A549 (cell line): ENCODE data around the gene CNPY4. TPM values are rescaled to one million over a fixed set of nuclear protein-coding genes. Genes with fewer than 3 reads are reported as not detected.

Experiments used
- ATAC-seq, 2 experiments: fragments of 200-7000 bp in 1 of 2; fragments of >200 bp in 1 of 2; cut with Nextera tagmentation in 1 of 2; cut with Tn5 transposase in 1 of 2; 3 replicates each; pipeline versions ENCODE4 v1.8.0 to v1.9.1; 2018 to 2020; ENCODE audit warnings: mild to moderate bottlenecking in 1 of 2, moderate library complexity in 1 of 2
- CTCF ChIA-PET: fragments of 300-600 bp; sonication (Branson Sonifier 250); formaldehyde crosslinking; extraction: SDS; loops from one replicate; lab custom pipeline; 2021; ENCODE audit warnings: antibody characterized with exemption, inconsistent platforms; lab: Yijun Ruan, JAX
- POLR2A ChIA-PET: fragments of 350-600 bp; formaldehyde crosslinking; extraction: SDS; loops from one replicate; lab custom pipeline; 2021; ENCODE audit warnings: antibody characterized with exemption, inconsistent platforms; lab: Yijun Ruan, JAX
- DNase-seq, 2 experiments: peaks; one replicate each; pipeline versions ENCODE4 v3.0.0 to v3.0.0-alpha.2; 2011 to 2016; ENCODE audit warnings: low read depth in 1 of 2, low spot score in 1 of 2
- FAIRE-seq: peaks from 2 replicates; lab custom pipeline; 2011; peaks lifted over from hg19 to GRCh38; lab: Jason Lieb, UNC
- H3K27ac ChIP-seq, 2 experiments: fragments of >200 bp; sonication (Bioruptor Twin); formaldehyde crosslinking; 3 replicates each; pipeline ENCODE4 v1.5.1; 2016 to 2017
- H3K4me1 ChIP-seq: fragments of >200 bp; sonication (Bioruptor Twin); formaldehyde crosslinking; 3 replicates; pipeline ENCODE4 v1.6.1; 2016
- H3K4me2 ChIP-seq: fragments of >200 bp; sonication (Bioruptor Twin); formaldehyde crosslinking; 3 replicates; pipeline ENCODE4 v1.6.1; 2016
- H3K4me3 ChIP-seq: fragments of >200 bp; sonication (Bioruptor Twin); formaldehyde crosslinking; 3 replicates; pipeline ENCODE4 v1.5.1; 2016
- H3K9me3 ChIP-seq: fragments of >200 bp; sonication (Bioruptor Twin); formaldehyde crosslinking; 3 replicates; pipeline ENCODE4 v1.6.1; 2016
- CBX2 ChIP-seq: fragments of 200-600 bp; sonication (generic); IDR thresholded peaks from 2 replicates; pipeline ENCODE4 v1.6.1; 2016; ENCODE audit warnings: low read depth, mild to moderate bottlenecking, borderline replicate concordance
- CHD2 ChIP-seq: fragments of 150-350 bp; IDR thresholded peaks from 2 replicates; pipeline ENCODE4 v1.6.1; 2014; ENCODE audit warnings: low read length; ENCODE audit not compliant: partially characterized antibody
- CHD4 ChIP-seq: fragments of 200-600 bp; sonication (generic); IDR thresholded peaks from 2 replicates; pipeline ENCODE4 v1.6.1; 2016; ENCODE audit warnings: antibody characterized with exemption, mild to moderate bottlenecking, borderline replicate concordance
- CTCF ChIP-seq: fragments of >200 bp; sonication (Bioruptor Twin); formaldehyde crosslinking; IDR thresholded peaks from 3 replicates; pipeline ENCODE4 v1.5.1; 2016
- EP300 ChIP-seq, 2 experiments: fragments of >200 bp; sonication (Bioruptor Twin); formaldehyde crosslinking; IDR thresholded peaks; 2 replicates in 1 of 2; 3 replicates in 1 of 2; pipeline ENCODE4 v1.6.1; 2016 to 2017
- GATA3 ChIP-seq: IDR thresholded peaks from 2 replicates; pipeline ENCODE4 v1.6.1; 2012; ENCODE audit warnings: borderline replicate concordance
- HDAC2 ChIP-seq: fragments of 200-600 bp; sonication (generic); IDR thresholded peaks from 2 replicates; pipeline ENCODE4 v1.6.1; 2016
- HMGXB4 ChIP-seq: fragments of 250-450 bp; sonication (Bioruptor Pico); IDR thresholded peaks from 2 replicates; pipeline ENCODE4 v1.5.0; 2021; ENCODE audit warnings: mild to moderate bottlenecking, moderate library complexity, borderline replicate concordance
- HOXA7 ChIP-seq: fragments of 250-450 bp; sonication (Bioruptor Pico); IDR thresholded peaks from 2 replicates; pipeline ENCODE4 v1.5.0; 2020; ENCODE audit warnings: mild to moderate bottlenecking, moderate library complexity
- HOXB5 ChIP-seq: fragments of 250-450 bp; sonication (Bioruptor Pico); IDR thresholded peaks from 2 replicates; pipeline ENCODE4 v1.5.0; 2020; ENCODE audit warnings: mild to moderate bottlenecking, moderate library complexity
- MAFK ChIP-seq: fragments of 450-650 bp; IDR thresholded peaks from 2 replicates; pipeline ENCODE4 v1.6.1; 2014; ENCODE audit not compliant: partially characterized antibody
- POLR2A ChIP-seq: IDR thresholded peaks from 2 replicates; pipeline ENCODE4 v1.6.1; 2012; ENCODE audit warnings: mild to moderate bottlenecking, low read length
- POLR2AphosphoS2 ChIP-seq: conservative IDR thresholded peaks from 2 replicates; pipeline ENCODE4 v1.6.1; 2012; ENCODE audit warnings: low read length, improper control_type of control experiment, inconsistent platforms
- RARB ChIP-seq: fragments of 250-450 bp; sonication (Bioruptor Pico); IDR thresholded peaks from 2 replicates; pipeline ENCODE4 v1.8.0; 2021; ENCODE audit warnings: mild to moderate bottlenecking, moderate library complexity
- RCOR1 ChIP-seq: fragments of 150-350 bp; IDR thresholded peaks from 2 replicates; pipeline ENCODE4 v1.6.1; 2014; ENCODE audit warnings: antibody characterized with exemption, low read length, low read depth
- RNF2 ChIP-seq: fragments of 200-600 bp; sonication (generic); IDR thresholded peaks from 2 replicates; pipeline ENCODE4 v1.6.1; 2016; ENCODE audit warnings: low read depth, mild to moderate bottlenecking, antibody characterized with exemption, moderate library complexity, borderline replicate concordance
- SMC3 ChIP-seq: fragments of >200 bp; sonication (Bioruptor Twin); formaldehyde crosslinking; IDR thresholded peaks from 3 replicates; pipeline ENCODE4 v1.6.1; 2018; ENCODE audit warnings: inconsistent platforms
- TFCP2L1 ChIP-seq: fragments of 250-450 bp; sonication (Bioruptor Pico); IDR thresholded peaks from 2 replicates; pipeline ENCODE4 v1.5.0; 2021; ENCODE audit warnings: mild to moderate bottlenecking
- WGBS: methylation state at CpG from one replicate; pipeline ENCODE4 v1.1.6; 2017; ENCODE audit errors: missing lambda C conversion rate; 5-methylcytosine and 5-hydroxymethylcytosine counted together
- polyA plus RNA-seq, 4 experiments: library from polyadenylated mRNA; depleted of rRNA in 3 of 4; stranded (reverse); fragments of >200 nt; fragmentation: RNase III in 1 of 4; extraction: RNeasy Plus Mini Kit Qiagen cat#74134 plus additional on column Dnase treatment in 1 of 4; gene quantifications; 2 replicates in 3 of 4; 3 replicates in 1 of 4; pipeline ENCODE4 v1.2.3, GENCODE V29; 2011 to 2017
- TF ChIP-seq, protein P1 (sequence below): fragments of >200 bp; sonication (Bioruptor Twin); formaldehyde crosslinking; IDR thresholded peaks from 3 replicates; pipeline ENCODE4 v1.6.1; 2016
- TF ChIP-seq, protein P2 (sequence below): fragments of 150-350 bp; IDR thresholded peaks from 2 replicates; pipeline ENCODE4 v1.6.1; 2014; ENCODE audit warnings: low read depth, mild to moderate bottlenecking, low read length
- TF ChIP-seq, protein P3 (sequence below): IDR thresholded peaks from 2 replicates; pipeline ENCODE4 v1.6.1; 2012
- TF ChIP-seq, protein P4 (sequence below): IDR thresholded peaks from 2 replicates; pipeline ENCODE4 v1.6.1; 2012

The CNPY4 gene
- polyA plus RNA-seq, 2 of the 4 experiments (the other 2 are of a cell fraction), result 11.7 to 22.8 TPM

GRCh38 chr7:100093925-100094486 lies 25.4 kb upstream of the CNPY4 start:
- no peaks in the 10 kb centered on the region for H3K9me3 ChIP-seq
- no peak overlapping the region for H3K4me3 ChIP-seq
- peaks cover 12% of the 10 kb centered on the region for H3K4me1 ChIP-seq
- CTCF ChIA-PET, result no interaction called here
- FAIRE-seq, result no peak
- H3K27ac ChIP-seq, result no peak overlapping the region
- TF ChIP-seq, protein P1, sequence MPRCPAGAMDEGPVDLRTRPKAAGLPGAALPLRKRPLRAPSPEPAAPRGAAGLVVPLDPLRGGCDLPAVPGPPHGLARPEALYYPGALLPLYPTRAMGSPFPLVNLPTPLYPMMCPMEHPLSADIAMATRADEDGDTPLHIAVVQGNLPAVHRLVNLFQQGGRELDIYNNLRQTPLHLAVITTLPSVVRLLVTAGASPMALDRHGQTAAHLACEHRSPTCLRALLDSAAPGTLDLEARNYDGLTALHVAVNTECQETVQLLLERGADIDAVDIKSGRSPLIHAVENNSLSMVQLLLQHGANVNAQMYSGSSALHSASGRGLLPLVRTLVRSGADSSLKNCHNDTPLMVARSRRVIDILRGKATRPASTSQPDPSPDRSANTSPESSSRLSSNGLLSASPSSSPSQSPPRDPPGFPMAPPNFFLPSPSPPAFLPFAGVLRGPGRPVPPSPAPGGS, result 0 out of 3 replicates have a peak, but pooled peaks have one; percentile 19
- TF ChIP-seq TFCP2L1 (CRISPR knock-in tag) (peak; percentile 81; the same call in 1 of the 2 replicates), EP300 (IDR thresholded peaks at IDR 0.05) (no peak), POLR2A (0 out of 2 replicates have a peak, but pooled peaks have one; percentile 17), MAFK (peak; percentile 98), HOXA7 (peak; percentile 66; the same call in 1 of the 2 replicates), RNF2 (no peak), CTCF (no peak), HOXB5 (CRISPR knock-in tag) (no peak), SMC3 (no peak), HDAC2 (no peak), CHD4 (no peak), POLR2AphosphoS2 (peak; percentile 73; the same call in 1 of the 2 replicates)
- DNase-seq, result no peak
- H3K4me2 ChIP-seq, result no peak overlapping the region
- 92% methylated on average over 16 of the region's 16 CpGs for WGBS
- POLR2A ChIA-PET, result interaction anchor here (1.4 kb wide), 1 partner anchor 8 kb away, joined by 3 read pairs; the partner anchor contains the start of genes AP4M1 and MCM7
- ATAC-seq, result no peak; a peak in 1 of 6 replicates

- no peak for FAIRE-seq
- CTCF ChIA-PET, result interaction anchor here (0.7 to 1.7 kb wide), 2 partner anchors 13 to 312 kb away, joined by 3 to 6 read pairs; no protein-coding TSS in a partner anchor
- no peak for DNase-seq
- Histone ChIP-seq H3K27ac (no peak overlapping the region), H3K4me3 (no peak overlapping the region)
- no peak for TF ChIP-seq CBX2
- TF ChIP-seq CHD2, result no peak
- TF ChIP-seq RARB (CRISPR knock-in tag), result no peak
- TF ChIP-seq, protein P2, sequence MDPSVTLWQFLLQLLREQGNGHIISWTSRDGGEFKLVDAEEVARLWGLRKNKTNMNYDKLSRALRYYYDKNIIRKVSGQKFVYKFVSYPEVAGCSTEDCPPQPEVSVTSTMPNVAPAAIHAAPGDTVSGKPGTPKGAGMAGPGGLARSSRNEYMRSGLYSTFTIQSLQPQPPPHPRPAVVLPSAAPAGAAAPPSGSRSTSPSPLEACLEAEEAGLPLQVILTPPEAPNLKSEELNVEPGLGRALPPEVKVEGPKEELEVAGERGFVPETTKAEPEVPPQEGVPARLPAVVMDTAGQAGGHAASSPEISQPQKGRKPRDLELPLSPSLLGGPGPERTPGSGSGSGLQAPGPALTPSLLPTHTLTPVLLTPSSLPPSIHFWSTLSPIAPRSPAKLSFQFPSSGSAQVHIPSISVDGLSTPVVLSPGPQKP, result no peak
- TF ChIP-seq GATA3, result no peak
- no peak for TF ChIP-seq HMGXB4 (CRISPR knock-in tag)
- no peak for TF ChIP-seq HOXB5 (CRISPR knock-in tag)
- TF ChIP-seq, protein P3, sequence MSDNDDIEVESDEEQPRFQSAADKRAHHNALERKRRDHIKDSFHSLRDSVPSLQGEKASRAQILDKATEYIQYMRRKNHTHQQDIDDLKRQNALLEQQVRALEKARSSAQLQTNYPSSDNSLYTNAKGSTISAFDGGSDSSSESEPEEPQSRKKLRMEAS, result no peak
- no peak for TF ChIP-seq EP300 (IDR thresholded peaks at IDR 0.05)
- TF ChIP-seq RCOR1, result no peak
- TF ChIP-seq, protein P4, sequence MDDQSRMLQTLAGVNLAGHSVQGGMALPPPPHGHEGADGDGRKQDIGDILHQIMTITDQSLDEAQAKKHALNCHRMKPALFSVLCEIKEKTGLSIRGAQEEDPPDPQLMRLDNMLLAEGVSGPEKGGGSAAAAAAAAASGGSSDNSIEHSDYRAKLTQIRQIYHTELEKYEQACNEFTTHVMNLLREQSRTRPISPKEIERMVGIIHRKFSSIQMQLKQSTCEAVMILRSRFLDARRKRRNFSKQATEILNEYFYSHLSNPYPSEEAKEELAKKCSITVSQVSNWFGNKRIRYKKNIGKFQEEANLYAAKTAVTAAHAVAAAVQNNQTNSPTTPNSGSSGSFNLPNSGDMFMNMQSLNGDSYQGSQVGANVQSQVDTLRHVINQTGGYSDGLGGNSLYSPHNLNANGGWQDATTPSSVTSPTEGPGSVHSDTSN, result no peak
- TF ChIP-seq, all 56 proteins: peak for 0
- WGBS, result 90% methylated on average over 9 of the region's 9 CpGs
- Histone ChIP-seq H3K4me1 (peaks cover 11% of the 10 kb centered on the region; the same call in 2 of the 3 replicates), H3K4me2 (no peak overlapping the region), H3K9me3 (no peaks in the 10 kb centered on the region)
- ATAC-seq, result no peak
- POLR2A ChIA-PET, result interaction anchor here (0.7 kb wide), 1 partner anchor 37 kb away, joined by 3 read pairs; no protein-coding TSS in a partner anchor
Observed at GRCh38 chr7:100095289-100095688, 24.1 kb upstream of the CNPY4 start.
